ENCODE measurements around the gene USP16.

The USP16 gene

GRCh38 chr21:29033871-29034270, 9.4 kb downstream of the USP16 start:
- no peak for DNase-seq (ENCODE audit: low read depth)

GRCh38 chr21:29034678-29035077, 10.2 kb downstream of the USP16 start:
- DNase-seq (ENCODE audit: low read depth) = no peak

- DNase-seq (ENCODE audit: low read depth) = no peak
These were observed 27.8 kb downstream of the USP16 start for GRCh38 chr21:29052224-29052623.

- no peak for DNase-seq (ENCODE audit: low read depth)
These were observed 28.6 kb downstream of the USP16 start for GRCh38 chr21:29053011-29053553.

- DNase-seq (ENCODE audit: low read depth) = no peak
These were observed 29.2 kb downstream of the USP16 start for GRCh38 chr21:29053656-29054055.

- DNase-seq (ENCODE audit: low read depth) = no peak
These were observed 30.6 kb downstream of the USP16 start for GRCh38 chr21:29055080-29055479.

- no peak for DNase-seq (ENCODE audit: low read depth)
These were observed 31.5 kb downstream of the USP16 start for GRCh38 chr21:29056005-29056404.

- no peak for DNase-seq (ENCODE audit: low read depth)
These were observed 32.1 kb downstream of the USP16 start for GRCh38 chr21:29056538-29057050.

GRCh38 chr21:29064850-29065481, 40.5 kb downstream of the USP16 start:
- no peak for DNase-seq (ENCODE audit: low read depth)

- no peak for DNase-seq (ENCODE audit: low read depth)
These were observed 48.4 kb downstream of the USP16 start for GRCh38 chr21:29072873-29073221.

GRCh38 chr21:29073222-29074006, 48.9 kb downstream of the USP16 start, which contains the start of gene CCT8:
Gene CCT8 (minus strand): TSS chr21:29073648. CDS start chr21:29073590, 58 bp downstream.
- peak; percentile 98 for DNase-seq (ENCODE audit: low read depth)

- DNase-seq (ENCODE audit: low read depth) = no peak
These were observed 49.5 kb downstream of the USP16 start for GRCh38 chr21:29074007-29074376.

GRCh38 chr21:29074783-29075182, 50.3 kb downstream of the USP16 start:
- DNase-seq (ENCODE audit: low read depth) = no peak

- DNase-seq (ENCODE audit: low read depth) = no peak
These were observed 51.4 kb downstream of the USP16 start for GRCh38 chr21:29075706-29076466.

GRCh38 chr21:29076731-29077640, 52.5 kb downstream of the USP16 start:
- DNase-seq (ENCODE audit: low read depth) = peak; percentile 54

- no peak for DNase-seq (ENCODE audit: low read depth)
These were observed 53.2 kb downstream of the USP16 start for GRCh38 chr21:29077651-29078090.

- no peak for DNase-seq (ENCODE audit: low read depth)
These were observed 54.6 kb downstream of the USP16 start for GRCh38 chr21:29078869-29079767.

GRCh38 chr21:29080454-29080941, 56.0 kb downstream of the USP16 start:
- no peak for DNase-seq (ENCODE audit: low read depth)

- no peak for DNase-seq (ENCODE audit: low read depth)
These were observed 57.8 kb downstream of the USP16 start for GRCh38 chr21:29082046-29082815.
